ENCODE results near the gene MED13. TPM values are rescaled to one million over a fixed set of nuclear protein-coding genes. Genes with fewer than 3 reads are reported as not detected.
"Not testable (repeated sequence)": the region's sequence is repeated elsewhere in the genome, so short reads cannot be mapped to it uniquely, and the experiment has no call there.

Gene MED13
- total RNA-seq, 4 donors from 2014 or later, result 24.3 to 69.0 (median 51.0) TPM

DNA sequence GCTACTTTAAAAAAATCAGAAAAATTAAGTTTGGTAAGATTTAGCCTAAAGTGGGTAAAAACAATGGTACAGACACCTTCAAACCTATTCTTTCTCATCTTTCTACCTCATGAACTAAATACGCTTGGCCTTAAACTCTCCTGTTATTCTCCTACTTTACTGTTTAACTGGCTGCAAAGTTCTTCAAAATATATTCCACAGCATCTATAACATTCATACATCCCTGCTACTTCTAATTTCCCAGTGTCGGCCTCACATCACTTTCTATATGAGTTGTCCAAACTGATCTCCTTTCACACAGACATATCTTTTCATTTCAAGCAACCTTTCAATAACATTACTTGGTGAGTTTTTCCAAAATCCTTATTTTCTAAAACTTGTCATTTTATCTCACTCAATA lies 64.0 kb downstream of the MED13 start:
- Histone ChIP-seq H3K27me3 (no peaks in the 10 kb centered on the region), H3K9me3 (no peaks in the 10 kb centered on the region), H3K27ac (no peak overlapping the region), H3K36me3 (peaks cover 0 to 59% (median 4%) of the 10 kb centered on the region in 3 donors), H3K4me1 (peaks cover 0 to 26% (median 3%) of the 10 kb centered on the region in 3 donors), H3K4me3 (no peak overlapping the region)
- no peak for DNase-seq
- TF ChIP-seq, protein P1, sequence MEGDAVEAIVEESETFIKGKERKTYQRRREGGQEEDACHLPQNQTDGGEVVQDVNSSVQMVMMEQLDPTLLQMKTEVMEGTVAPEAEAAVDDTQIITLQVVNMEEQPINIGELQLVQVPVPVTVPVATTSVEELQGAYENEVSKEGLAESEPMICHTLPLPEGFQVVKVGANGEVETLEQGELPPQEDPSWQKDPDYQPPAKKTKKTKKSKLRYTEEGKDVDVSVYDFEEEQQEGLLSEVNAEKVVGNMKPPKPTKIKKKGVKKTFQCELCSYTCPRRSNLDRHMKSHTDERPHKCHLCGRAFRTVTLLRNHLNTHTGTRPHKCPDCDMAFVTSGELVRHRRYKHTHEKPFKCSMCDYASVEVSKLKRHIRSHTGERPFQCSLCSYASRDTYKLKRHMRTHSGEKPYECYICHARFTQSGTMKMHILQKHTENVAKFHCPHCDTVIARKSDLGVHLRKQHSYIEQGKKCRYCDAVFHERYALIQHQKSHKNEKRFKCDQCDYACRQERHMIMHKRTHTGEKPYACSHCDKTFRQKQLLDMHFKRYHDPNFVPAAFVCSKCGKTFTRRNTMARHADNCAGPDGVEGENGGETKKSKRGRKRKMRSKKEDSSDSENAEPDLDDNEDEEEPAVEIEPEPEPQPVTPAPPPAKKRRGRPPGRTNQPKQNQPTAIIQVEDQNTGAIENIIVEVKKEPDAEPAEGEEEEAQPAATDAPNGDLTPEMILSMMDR (IDR thresholded peaks at IDR 0.05), result no peak
- no peak for TF ChIP-seq POLR2A (IDR thresholded peaks at IDR 0.05)
- intact Hi-C loops (cut with DNase I), result no loop called here
- 95 to 97% methylated on average over 2 of the region's 2 CpGs for WGBS, 2 donors

DNA sequence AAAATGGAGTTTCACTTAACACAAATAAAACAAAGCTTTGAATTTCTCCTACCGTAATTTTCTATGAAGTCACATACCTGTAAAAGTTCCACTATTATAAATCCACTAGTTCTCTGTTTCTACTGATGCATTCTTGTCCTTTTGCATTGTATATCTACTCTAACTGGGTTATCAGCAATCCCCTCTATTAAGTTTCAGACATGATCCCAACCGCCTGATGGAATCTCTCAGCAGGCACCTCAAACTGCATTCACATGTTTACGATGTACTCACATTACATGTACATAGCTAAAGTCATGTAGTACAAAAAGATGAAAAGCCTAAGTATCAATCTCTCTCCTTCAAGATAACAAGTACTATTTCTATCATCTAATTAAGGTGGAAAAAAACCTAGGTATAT lies 64.9 kb downstream of the MED13 start:
- Histone ChIP-seq H3K36me3 (peaks cover 0 to 58% (median 0%) of the 10 kb centered on the region in 3 donors), H3K4me3 (no peak overlapping the region), H3K27ac (no peak overlapping the region), H3K4me1 (peaks cover 0 to 26% (median 3%) of the 10 kb centered on the region in 3 donors), H3K9me3 (no peaks in the 10 kb centered on the region), H3K27me3 (no peaks in the 10 kb centered on the region)
- intact Hi-C loops (cut with DNase I), result no loop called here
- DNase-seq, result no peak
- TF ChIP-seq, protein P1 (IDR thresholded peaks at IDR 0.05), result no peak
- no peak for TF ChIP-seq POLR2A (IDR thresholded peaks at IDR 0.05)
- 95 to 96% methylated on average over 3 of the region's 3 CpGs for WGBS, 2 donors

DNA sequence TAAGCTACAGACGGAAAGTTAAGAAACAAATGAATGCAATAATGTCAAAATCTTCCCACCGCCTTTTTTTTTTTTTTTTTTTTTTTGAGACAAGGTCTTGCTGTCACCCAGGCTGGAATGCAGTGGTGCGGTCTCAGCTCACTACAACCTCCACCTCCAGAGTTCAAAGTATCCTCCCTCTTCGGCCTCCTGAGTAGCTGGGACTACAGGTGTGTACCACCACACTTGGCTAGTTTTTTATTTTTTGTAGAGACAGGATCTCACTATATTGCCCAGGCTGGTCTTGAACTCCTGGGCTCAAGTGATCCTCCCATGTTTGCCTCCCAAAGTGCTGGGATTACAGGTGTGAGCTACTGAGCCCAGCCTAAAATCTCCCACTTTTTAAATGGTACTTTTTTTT lies 66.5 kb downstream of the MED13 start:
- H3K9me3 ChIP-seq; H3K27me3 ChIP-seq; H3K27ac ChIP-seq; DNase-seq; intact Hi-C loops (cut with DNase I); H3K4me3 ChIP-seq: not testable (repeated sequence)
- WGBS, 2 donors, result 88% methylated on average over 4 of the region's 4 CpGs
- H3K36me3 ChIP-seq, result peaks cover 0 to 59% (median 0%) of the 10 kb centered on the region in 3 donors
- peaks cover 0 to 19% (median 3%) of the 10 kb centered on the region in 3 donors for H3K4me1 ChIP-seq

DNA sequence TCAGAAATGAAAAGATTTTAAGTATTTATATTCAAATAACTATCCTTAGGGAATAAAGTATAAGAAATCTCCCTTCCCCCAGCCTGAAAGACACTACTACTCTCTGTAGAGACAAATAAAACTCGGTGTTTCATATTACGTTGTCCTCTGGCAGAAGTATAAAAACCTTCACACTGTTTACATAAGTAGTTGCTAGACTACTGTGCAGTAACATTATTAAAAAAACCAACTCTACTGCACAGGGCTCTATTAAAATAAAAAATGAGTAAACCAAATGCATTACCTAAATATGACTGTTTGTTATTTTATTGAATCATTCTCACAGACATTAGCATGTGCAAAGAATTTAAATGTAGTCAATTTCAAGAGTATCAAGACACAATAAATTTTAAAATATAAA lies 67.4 kb downstream of the MED13 start:
- Histone ChIP-seq H3K4me1 (peaks cover 0 to 18% (median 3%) of the 10 kb centered on the region in 3 donors), H3K27ac (no peak overlapping the region), H3K4me3 (no peak overlapping the region), H3K9me3 (no peaks in the 10 kb centered on the region), H3K36me3 (peaks cover 0 to 62% (median 0%) of the 10 kb centered on the region in 3 donors), H3K27me3 (no peaks in the 10 kb centered on the region)
- no peak for DNase-seq
- 16 to 39% methylated on average over 2 of the region's 2 CpGs for WGBS, 2 donors
- TF ChIP-seq POLR2A (IDR thresholded peaks at IDR 0.05), result no peak
- TF ChIP-seq, protein P1 (IDR thresholded peaks at IDR 0.05), result no peak
- intact Hi-C loops (cut with DNase I), result no loop called here

DNA sequence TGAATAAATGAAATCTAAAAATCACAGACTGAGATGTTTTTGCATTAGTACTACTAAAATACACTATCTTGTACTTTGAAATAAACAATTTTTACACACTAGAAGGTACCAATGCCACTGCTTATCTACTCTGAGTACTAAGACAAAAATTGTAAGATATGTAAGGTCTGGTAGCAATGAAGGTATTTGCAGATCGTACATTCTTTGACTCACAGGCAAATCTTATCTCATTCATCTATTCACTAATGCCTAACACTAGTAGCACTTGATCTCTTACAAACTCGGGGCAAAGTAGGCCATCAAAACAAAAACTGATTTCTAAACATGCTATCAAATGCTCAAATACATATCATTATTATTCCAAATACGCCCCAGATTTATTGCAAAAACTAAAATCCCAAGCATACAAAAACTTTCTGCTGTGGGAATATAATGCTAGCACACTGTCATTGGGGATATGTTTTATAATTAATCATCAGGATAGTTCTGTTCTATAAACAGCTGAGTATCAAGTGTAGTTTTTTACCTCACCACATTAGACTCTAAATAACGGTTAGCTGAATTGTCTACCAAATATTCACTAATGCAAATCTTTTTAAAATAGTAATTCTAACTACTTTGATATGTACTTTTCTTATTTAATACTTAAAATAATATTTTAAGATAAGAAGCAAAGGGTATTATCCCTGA lies 68.0 kb downstream of the MED13 start:
- intact Hi-C loops (cut with DNase I), result no loop called here
- Histone ChIP-seq H3K27ac (no peak overlapping the region), H3K4me1 (peaks cover 0 to 18% (median 3%) of the 10 kb centered on the region in 3 donors), H3K27me3 (no peaks in the 10 kb centered on the region), H3K36me3 (peaks cover 0 to 65% (median 0%) of the 10 kb centered on the region in 3 donors), H3K9me3 (no peaks in the 10 kb centered on the region), H3K4me3 (no peak overlapping the region)
- no peak for TF ChIP-seq POLR2A (IDR thresholded peaks at IDR 0.05)
- TF ChIP-seq, protein P1 (IDR thresholded peaks at IDR 0.05), result no peak
- DNase-seq, result no peak
- 73 to 74% methylated on average over 4 of the region's 4 CpGs for WGBS, 2 donors

Measured in esophagus squamous epithelium (tissue), 5 donors.